K562 (cell line): Measurements from ENCODE around the gene TTC27. TPM values are rescaled to one million over a fixed set of nuclear protein-coding genes. Genes with fewer than 3 reads are reported as not detected.

Experiments used
- ATAC-seq: fragments of 200-7000 bp; cut with Tn5 transposase; 3 replicates; pipeline ENCODE4 v1.9.1; 2020; ENCODE audit warnings: moderate library complexity
- BruUV-seq: library from RNA; stranded (reverse); fragments of 400-500 nt; replicated peaks from 2 replicates; lab custom pipeline; 2021; lab: Mats Ljungman, UMichigan
- CTCF ChIA-PET: fragments of 300-600 bp; formaldehyde crosslinking; extraction: SDS; loops from one replicate; lab custom pipeline; 2021; ENCODE audit warnings: low intra/inter-chr PET ratio; lab: Yijun Ruan, JAX
- POLR2A ChIA-PET: fragments of 300-600, 350-650 bp; sonication (Branson Sonifier 250); formaldehyde crosslinking; extraction: SDS; loops from one replicate; lab custom pipeline; 2021; ENCODE audit warnings: antibody characterized with exemption, inconsistent platforms; lab: Yijun Ruan, JAX
- DNase-seq, 4 experiments: peaks; one replicate each; pipeline versions ENCODE4 v3.0.0 to v3.0.0-alpha.2; 2011 to 2018; ENCODE audit warnings: low spot score in 3 of 4, mixed read lengths in 3 of 4; ENCODE audit errors: extremely low read depth in 1 of 4
- FAIRE-seq: peaks from 2 replicates; lab custom pipeline; 2011; peaks lifted over from hg19 to GRCh38; lab: Jason Lieb, UNC
- H2AFZ ChIP-seq: 2 replicates; pipeline ENCODE4 v1.6.0; 2011; ENCODE audit warnings: low read depth, low read length, control low read depth, inconsistent platforms
- H3K27ac ChIP-seq: fragments of 200-600 bp; 3 replicates; pipeline ENCODE4 v1.8.0; 2011; ENCODE audit warnings: low read depth, mild to moderate bottlenecking, control low read depth, inconsistent platforms, low read length, moderate library complexity, mixed read lengths; ENCODE audit errors: extremely low read depth
- H3K27me3 ChIP-seq, 2 experiments: fragments of 300-600 bp in 1 of 2; 2 replicates in 1 of 2; 3 replicates in 1 of 2; pipeline versions ENCODE4 v1.6.0 to v1.8.0; 2011; ENCODE audit warnings: inconsistent platforms in 2 of 2, low read length in 2 of 2, mild to moderate bottlenecking in 1 of 2, mixed read lengths in 1 of 2, moderate library complexity in 1 of 2; ENCODE audit not compliant: control insufficient read depth in 2 of 2, insufficient read depth in 2 of 2
- H3K36me3 ChIP-seq: fragments of 300-600 bp; 3 replicates; pipeline ENCODE4 v1.8.0; 2011; ENCODE audit warnings: mild to moderate bottlenecking, low read length, inconsistent platforms; ENCODE audit not compliant: control insufficient read depth, insufficient read depth
- H3K4me1 ChIP-seq, 2 experiments: fragments of 200-600 bp in 1 of 2; replicated peaks in 1 of 2; 2 replicates in 1 of 2; 3 replicates in 1 of 2; pipeline versions ENCODE4 v1.5.1 to v1.8.0; 2011; ENCODE audit warnings: inconsistent platforms in 2 of 2, low read length in 2 of 2, mild to moderate bottlenecking in 1 of 2, mixed read lengths in 1 of 2, moderate library complexity in 1 of 2; ENCODE audit not compliant: control insufficient read depth in 2 of 2, insufficient read depth in 2 of 2
- H3K4me2 ChIP-seq: 2 replicates; pipeline ENCODE4 v1.6.1; 2011; ENCODE audit warnings: low read length, control low read depth, inconsistent platforms, mixed read lengths; ENCODE audit not compliant: insufficient read depth
- H3K4me3 ChIP-seq: fragments of 200-600 bp; sonication (generic), shearing (Covaris generic); 2 replicates; pipeline ENCODE4 v1.5.1; 2016; ENCODE audit warnings: control low read depth, inconsistent platforms
- H3K79me2 ChIP-seq: fragments of 200-600 bp; 3 replicates; pipeline ENCODE4 v1.8.0; 2011; ENCODE audit warnings: low read length, inconsistent platforms; ENCODE audit not compliant: control insufficient read depth, insufficient read depth
- H3K9ac ChIP-seq, 2 experiments: 2 replicates each; pipeline versions ENCODE4 v1.6.0 to v1.6.1; 2011; ENCODE audit warnings: low read depth in 2 of 2, low read length in 2 of 2, control low read depth in 1 of 2, inconsistent platforms in 1 of 2, mild to moderate bottlenecking in 1 of 2, mixed read lengths in 1 of 2; ENCODE audit not compliant: insufficient read depth in 1 of 2
- H3K9me1 ChIP-seq: one replicate; pipeline ENCODE4 v1.6.0; 2011; ENCODE audit warnings: inconsistent platforms, mild to moderate bottlenecking, low read length, moderate library complexity; ENCODE audit not compliant: control insufficient read depth, insufficient read depth
- H3K9me3 ChIP-seq: replicated peaks from 2 replicates; pipeline ENCODE4 v1.5.1; 2011; ENCODE audit warnings: low read depth, low read length, inconsistent platforms; ENCODE audit not compliant: control insufficient read depth, insufficient read depth
- H4K20me1 ChIP-seq: replicated peaks from 2 replicates; pipeline ENCODE4 v1.6.1; 2011; ENCODE audit warnings: low read length, inconsistent platforms, mixed read lengths; ENCODE audit not compliant: control insufficient read depth, insufficient read depth
- BRCA1 ChIP-seq, 2 experiments: fragments of 450-650 bp in 1 of 2; sonication (generic) in 1 of 2; formaldehyde crosslinking in 1 of 2; IDR thresholded peaks; 2 replicates each; pipeline versions ENCODE4 v1.5.0 to v1.6.1; 2017 to 2020; ENCODE audit warnings: mild to moderate bottlenecking in 1 of 2, missing genetic modification reagents in 1 of 2
- CREB3L1 ChIP-seq: fragments of 450-650 bp; IDR thresholded peaks from 2 replicates; pipeline ENCODE4 v1.6.1; 2014; ENCODE audit warnings: low read depth, mild to moderate bottlenecking, moderate library complexity, borderline replicate concordance
- CTCF ChIP-seq, 3 experiments: IDR thresholded peaks in 2 of 3; conservative IDR thresholded peaks in 1 of 3; 2 replicates each; pipeline ENCODE4 v1.5.1; 2011 to 2012; ENCODE audit warnings: low read length in 3 of 3, mild to moderate bottlenecking in 3 of 3, control low read depth in 2 of 3, improper control_type of control experiment in 1 of 3, inconsistent platforms in 1 of 3, low read depth in 1 of 3, mixed read lengths in 1 of 3, moderate library complexity in 1 of 3; ENCODE audit not compliant: insufficient read depth in 2 of 3
- E2F5 ChIP-seq: sonication (generic); formaldehyde crosslinking; IDR thresholded peaks from 2 replicates; pipeline ENCODE4 v1.8.0; 2022; ENCODE audit warnings: mild to moderate bottlenecking, missing genetic modification reagents
- FOXP1 ChIP-seq: sonication (generic); formaldehyde crosslinking; IDR thresholded peaks from 2 replicates; pipeline ENCODE4 v1.8.0; 2022; ENCODE audit warnings: mild to moderate bottlenecking, missing genetic modification reagents
- GABPA ChIP-seq: fragments of 200-800 bp; sonication (Bioruptor generic); conservative IDR thresholded peaks from 2 replicates; pipeline ENCODE4 v1.6.1; 2016; ENCODE audit warnings: low read depth, missing genetic modification characterization, missing compliant biosample characterization
- HEY1 ChIP-seq: fragments of 250-450 bp; sonication (Bioruptor Pico); IDR thresholded peaks from 2 replicates; pipeline ENCODE4 v1.5.0; 2020; ENCODE audit warnings: mild to moderate bottlenecking, moderate library complexity, borderline replicate concordance
- HOXB6 ChIP-seq: fragments of 250-450 bp; sonication (Bioruptor Pico); IDR thresholded peaks from 2 replicates; pipeline ENCODE4 v1.5.1; 2022; ENCODE audit warnings: mild to moderate bottlenecking, borderline replicate concordance
- NRF1 ChIP-seq, 2 experiments: fragments of 450-650 bp; IDR thresholded peaks in 1 of 2; conservative IDR thresholded peaks in 1 of 2; 2 replicates each; pipeline ENCODE4 v1.6.1; 2014; ENCODE audit warnings: mild to moderate bottlenecking in 2 of 2
- ZC3H8 ChIP-seq: fragments of 450-650 bp; IDR thresholded peaks from 2 replicates; pipeline ENCODE4 v1.6.1; 2017
- ZNF431 ChIP-seq: sonication (generic); formaldehyde crosslinking; IDR thresholded peaks from 2 replicates; pipeline ENCODE4 v1.8.0; 2022; ENCODE audit warnings: mild to moderate bottlenecking, missing genetic modification reagents
- ZNF592 ChIP-seq: fragments of 450-650 bp; IDR thresholded peaks from 2 replicates; pipeline ENCODE4 v1.6.1; 2017; ENCODE audit warnings: antibody characterized with exemption, mild to moderate bottlenecking
- WGBS: fragments of 100-300 bp; shearing (Covaris generic); methylation state at CpG from one replicate; pipeline ENCODE4 v1.1.6; 2016; ENCODE audit warnings: low coverage, mixed read lengths; ENCODE audit not compliant: insufficient coverage; ENCODE audit errors: missing lambda C conversion rate; 5-methylcytosine and 5-hydroxymethylcytosine counted together
- in situ Hi-C: fragments of 300-500 bp; cut with MboI; formaldehyde crosslinking; loops from 4 replicates; pipeline ENCODE4 v1.15.0; 2018; ENCODE audit warnings: inconsistent platforms, mixed read lengths
- intact Hi-C: fragments of 100-400 bp; cut with micrococcal nuclease; formaldehyde crosslinking; loops from 2 replicates; pipeline ENCODE4 v1.14.2; 2022
- polyA plus RNA-seq, 8 experiments: library from polyadenylated mRNA; depleted of rRNA in 4 of 8; stranded (reverse) in 5 of 8; unstranded in 3 of 8; fragments of >200 nt; fragmentation: Nextera tagmentation in 2 of 8; fragmentation: Illumina TruSeq in 1 of 8; extraction: Ambion mirVana in 2 of 8; extraction: Trizol in 1 of 8; gene quantifications; 2 replicates each; pipeline versions ENCODE4 v1.2.1 to v1.2.3, GENCODE V29; 2011 to 2014; ENCODE audit warnings: inconsistent platforms in 1 of 8, missing spikeins in 1 of 8
- total RNA-seq, 7 experiments: library from RNA; depleted of rRNA in 6 of 7; stranded (reverse); fragments of >200 nt in 6 of 7; fragmentation: Illumina TruSeq in 2 of 7; extraction: Trizol in 2 of 7; gene quantifications; 2 replicates each; pipeline versions ENCODE4 v1.2.1 to v1.2.3, GENCODE V29; 2011 to 2021; ENCODE audit warnings: low replicate concordance in 1 of 7

Gene TTC27
- total and polyA plus RNA-seq, 9 of the 15 experiments (the other 6 are each of a cell fraction or from before 2014, with no cell fraction given), result 44.3 to 93.4 (median 57.3) TPM

GRCh38 chr2:32755666-32756065 lies 127.8 kb downstream of the TTC27 start:
- Histone ChIP-seq H3K9ac (no peak overlapping the region), H3K4me2 (no peak overlapping the region), H3K9me3 (no peaks in the 10 kb centered on the region), H3K27me3 (no peaks in the 10 kb centered on the region), H3K4me1 (no peaks in the 10 kb centered on the region), H3K9me1 (no peaks in the 10 kb centered on the region), H3K36me3 (peaks cover 43% of the 10 kb centered on the region), H4K20me1 (no peaks in the 10 kb centered on the region), H3K79me2 (no peaks in the 10 kb centered on the region), H2AFZ (no peak overlapping the region), H3K27ac (no peak overlapping the region), H3K4me3 (no peak overlapping the region)
- 100% methylated on average over 1 of the region's 1 CpG for WGBS
- ChIA-PET CTCF (no interaction called here), POLR2A (interaction anchor here (1.1 kb wide), 1 partner anchor 8 kb away, joined by 5 read pairs; no protein-coding TSS in a partner anchor)
- in situ Hi-C loops, result loop anchor here (25.0 kb wide), 1 partner anchor 832 kb away; the partner anchor contains the start of gene FAM98A
- intact Hi-C loops, result no loop called here
- BruUV-seq, result no TSS peak
- no peak for DNase-seq
- no peak for ATAC-seq
- FAIRE-seq, result no peak
- TF ChIP-seq CTCF (IDR thresholded peaks at IDR 0.05 in 2 of 3, conservative IDR thresholded peaks at IDR 0.05 in 1 of 3; ENCODE audit: insufficient read depth in 2 of 3, low read depth in 1 of 3, low read length in 3 of 3) (no peak), E2F5 (no peak), ZC3H8 (no peak), NRF1 (conservative IDR thresholded peaks at IDR 0.05 in 1 of 2, IDR thresholded peaks at IDR 0.05 in 1 of 2) (no peak), GABPA (tag) (no peak), ZNF431 (CRISPR knock-in tag) (no peak), CREB3L1 (no peak), HOXB6 (CRISPR knock-in tag) (no peak), BRCA1 (IDR thresholded peaks at IDR 0.05) (no peak), BRCA1 (CRISPR knock-in tag; IDR thresholded peaks at IDR 0.05) (no peak), FOXP1 (no peak), HEY1 (CRISPR knock-in tag) (no peak), ZNF592 (no peak)
